ENCODE data around the gene TUBA4B.

The TUBA4B gene

GRCh38 chr2:219314804-219315468, 61.9 kb downstream of the TUBA4B start:
- DNase-seq (ENCODE audit: low read depth), result peak; percentile 37
- H3K4me3 ChIP-seq (ENCODE audit: low read length), result no peak overlapping the region
- no peak for TF ChIP-seq CTCF (conservative IDR thresholded peaks at IDR 0.05; ENCODE audit: low read length)
